T-helper 1 cell (primary cell): ENCODE measurements around the gene MPHOSPH9.

Source experiments
- DNase-seq, 5 donors: peaks; one replicate each; pipeline ENCODE4 v3.0.0-alpha.2; 2012 to 2020

Gene MPHOSPH9

DNA sequence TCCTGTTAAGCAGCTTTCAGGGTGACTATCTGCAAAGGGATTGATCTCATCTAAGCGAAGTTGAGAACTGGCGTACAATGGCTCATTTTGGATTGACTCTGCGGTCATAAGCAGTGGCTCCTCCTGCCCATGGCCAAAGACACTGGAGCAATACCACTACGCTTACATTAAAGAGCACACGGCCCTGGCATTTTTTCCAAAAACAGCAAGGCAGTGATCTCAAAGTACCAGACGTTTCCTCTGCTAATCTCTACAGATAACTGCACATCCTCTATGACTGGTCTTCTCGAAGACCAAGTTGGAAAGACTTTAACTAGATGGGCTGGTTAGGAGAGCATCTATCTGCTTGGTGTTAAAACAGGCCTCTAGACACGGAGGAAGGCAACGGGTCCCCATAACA, 84.7 kb downstream of the MPHOSPH9 start:
- DNase-seq, result no peak

DNA sequence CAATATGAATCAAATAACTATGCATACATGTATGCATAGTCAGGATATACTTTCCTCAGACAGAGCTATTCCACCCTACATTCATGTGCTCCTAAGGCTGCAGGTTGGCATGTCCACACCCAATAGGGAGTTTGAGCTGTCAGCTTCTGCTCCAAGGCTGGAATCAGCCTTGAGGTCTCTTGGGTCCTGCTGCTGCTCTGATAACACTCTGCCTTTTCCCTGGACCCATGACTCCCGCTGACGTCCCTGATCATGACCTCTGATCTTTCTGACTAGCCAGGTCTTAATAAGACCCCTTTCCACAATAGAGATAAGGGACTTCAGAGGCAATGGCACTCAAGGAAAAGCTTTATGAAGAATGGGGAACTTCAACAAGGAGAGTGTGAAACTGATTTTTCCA, 87.7 kb downstream of the MPHOSPH9 start:
- no peak for DNase-seq

DNA sequence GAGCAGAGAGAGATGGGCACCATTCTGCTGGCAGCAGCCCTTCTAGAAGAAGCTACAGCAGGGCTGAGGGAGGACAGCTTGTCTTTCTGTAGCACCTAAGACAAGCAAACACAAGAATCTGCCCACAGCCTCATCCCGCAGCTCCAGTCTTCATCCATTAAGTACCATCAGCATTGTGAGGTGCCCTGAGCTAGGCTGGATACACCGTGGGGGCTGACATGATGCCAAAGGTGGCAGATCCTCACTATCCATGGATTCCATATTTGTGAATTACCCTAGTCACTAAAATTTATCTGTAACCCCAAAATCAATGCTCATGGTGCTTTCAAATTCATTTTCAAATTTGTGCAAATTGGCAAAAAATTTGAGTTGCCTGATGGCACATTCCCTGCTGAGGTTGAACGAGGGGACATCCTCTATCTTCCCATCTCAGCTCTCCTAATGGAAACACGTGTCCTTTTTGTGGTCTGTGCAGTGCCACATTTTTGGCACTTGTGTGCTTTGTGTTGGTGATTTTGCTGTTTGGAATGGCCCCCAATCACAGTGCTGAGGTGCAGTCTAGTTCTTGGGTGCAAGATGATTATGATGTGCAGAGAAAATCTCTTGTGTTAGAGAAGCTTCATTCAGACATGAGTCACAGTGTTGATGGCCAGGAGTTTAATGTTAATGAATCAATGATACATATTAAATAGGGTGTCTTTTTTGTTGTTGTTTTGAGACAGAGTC, 89.0 kb downstream of the MPHOSPH9 start:
- DNase-seq, result no peak

DNA sequence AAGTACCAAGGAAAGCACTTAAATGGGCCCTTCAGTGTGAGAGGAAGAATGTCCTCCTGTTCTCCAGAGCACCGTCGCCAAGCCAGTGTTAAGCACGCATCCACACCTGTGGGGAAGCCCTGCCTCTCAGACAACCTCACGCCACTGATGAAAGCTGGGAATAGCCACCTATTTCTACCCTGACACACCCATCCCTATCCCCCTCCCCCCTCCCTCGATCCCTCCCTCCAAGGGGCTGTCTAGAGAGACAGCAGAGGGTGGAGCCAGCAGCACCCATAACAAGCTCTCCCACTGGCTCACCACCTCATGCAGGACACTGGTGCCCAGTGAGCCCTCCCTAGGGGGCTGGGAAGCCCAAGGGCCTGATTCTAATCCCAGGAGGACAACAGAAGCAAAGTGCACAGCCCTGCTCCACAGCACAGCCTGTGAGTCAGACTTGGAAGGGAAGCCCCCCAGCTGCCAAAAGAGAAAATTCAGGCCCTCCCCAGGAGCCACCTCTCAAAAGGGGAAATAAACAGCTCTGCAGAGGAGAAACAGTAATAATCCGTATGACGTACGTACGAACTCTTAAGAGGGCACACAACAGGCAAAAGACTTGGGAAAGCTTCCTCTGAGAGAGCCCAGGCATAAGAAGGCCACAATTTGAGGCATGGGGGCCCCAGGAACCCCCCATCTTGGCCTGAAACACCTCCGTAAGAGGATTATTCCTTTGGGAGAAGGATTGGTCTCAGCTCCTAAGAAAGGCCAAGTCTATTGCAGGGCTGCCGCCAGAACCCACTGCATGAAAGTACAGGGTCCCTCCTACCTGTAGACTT, 89.8 kb downstream of the MPHOSPH9 start:
- no peak for DNase-seq

DNA sequence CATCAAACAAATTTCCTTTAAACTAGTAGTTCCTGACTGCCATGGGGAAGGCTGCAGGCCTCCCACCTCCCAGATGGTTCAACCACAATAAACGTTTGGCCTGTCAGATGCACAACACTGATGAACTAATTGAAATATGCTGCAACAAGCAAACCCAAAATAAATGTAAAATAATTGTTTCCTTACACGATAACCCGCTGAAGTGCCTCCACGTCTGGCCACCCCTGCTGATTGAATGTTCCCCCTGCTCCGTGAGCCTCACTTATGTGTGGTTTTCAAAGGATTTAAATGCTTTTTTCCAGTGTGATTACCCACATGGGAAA, 90.5 kb downstream of the MPHOSPH9 start:
- DNase-seq, result no peak

DNA sequence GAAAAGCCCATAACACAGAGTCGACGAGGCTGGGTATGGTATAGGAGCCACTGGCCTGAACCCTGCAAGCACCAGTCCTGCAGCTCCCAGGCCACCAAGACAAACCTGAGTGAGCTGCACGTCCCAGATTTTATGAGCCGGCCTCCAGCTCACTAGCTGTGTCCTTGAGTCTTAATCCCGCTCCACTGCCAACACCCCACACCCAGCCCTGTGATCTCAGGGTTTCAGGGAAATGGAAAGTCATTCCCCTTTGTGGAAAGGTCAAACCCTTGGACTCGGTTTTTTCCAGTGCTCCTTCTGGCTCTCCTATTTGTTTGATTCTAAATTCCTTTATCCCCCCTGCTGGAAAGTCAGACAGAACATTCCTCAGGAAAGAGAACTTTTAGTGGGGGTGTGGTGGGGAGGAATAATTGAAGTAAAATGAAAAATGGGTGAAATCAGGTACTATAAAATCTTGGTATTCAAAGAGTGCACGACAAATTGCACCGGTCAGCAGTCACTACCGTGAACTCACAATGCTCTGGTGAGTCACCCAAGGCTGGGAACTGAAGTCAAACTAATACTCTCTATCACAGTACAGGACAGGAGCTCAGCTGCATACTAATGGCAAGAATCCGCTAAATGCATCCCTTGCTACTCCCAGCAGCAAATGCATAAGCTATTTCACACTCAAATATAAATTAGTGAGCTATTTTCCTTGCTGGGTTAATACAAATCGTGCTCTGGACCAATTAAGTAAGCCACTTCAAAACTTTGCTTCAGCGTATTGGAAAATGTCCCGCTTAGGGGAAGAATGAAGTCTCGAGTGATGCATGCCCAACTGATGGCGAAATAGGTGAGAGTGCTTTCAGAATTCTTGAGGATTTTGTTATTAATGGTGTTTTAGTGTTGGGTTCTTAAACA, 91.1 kb downstream of the MPHOSPH9 start:
- no peak for DNase-seq

DNA sequence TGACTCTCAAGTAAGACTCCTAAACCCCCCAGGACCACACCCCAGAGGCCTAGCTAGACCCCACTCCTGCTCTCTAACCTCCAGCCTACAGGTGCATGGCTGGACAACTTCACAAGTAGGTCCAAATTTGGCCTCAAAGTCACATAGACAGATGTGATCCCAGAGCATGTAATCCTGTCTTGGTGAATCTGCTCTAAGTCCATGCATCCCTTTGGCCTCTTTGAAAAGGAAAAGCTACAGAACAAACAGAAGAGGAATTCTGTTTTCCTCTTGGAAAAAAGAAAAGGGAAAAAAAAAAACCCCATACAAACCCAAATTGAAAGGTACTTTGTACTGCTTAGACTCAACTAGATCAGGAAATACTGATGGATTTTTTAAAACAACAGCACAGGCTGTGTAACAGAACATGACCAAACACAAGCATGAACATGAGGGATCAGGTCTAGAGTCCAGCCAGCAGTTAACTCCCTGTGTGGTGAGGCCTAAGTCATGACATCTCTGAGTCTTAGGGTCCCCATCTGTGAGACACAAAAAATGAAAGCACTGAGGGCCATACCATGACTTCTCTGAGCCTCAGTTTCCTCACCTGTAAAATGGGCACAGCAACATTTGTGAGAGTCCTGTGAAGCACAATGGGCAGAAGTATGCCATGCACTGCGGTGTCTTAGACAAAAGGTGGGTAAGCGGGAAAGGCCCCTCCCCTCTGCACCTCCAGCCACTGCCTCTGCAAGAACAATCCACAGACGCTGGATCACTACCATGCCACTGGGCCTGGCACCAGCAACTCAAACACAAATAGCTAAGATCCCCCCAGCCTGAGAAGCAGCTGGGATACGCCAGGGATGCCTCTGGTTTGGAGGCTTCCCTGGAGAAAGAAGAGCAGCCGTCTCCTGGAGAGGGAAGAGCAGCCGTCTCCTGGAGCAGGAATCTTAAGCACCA, 92.0 kb downstream of the MPHOSPH9 start:
- DNase-seq, result no peak

DNA sequence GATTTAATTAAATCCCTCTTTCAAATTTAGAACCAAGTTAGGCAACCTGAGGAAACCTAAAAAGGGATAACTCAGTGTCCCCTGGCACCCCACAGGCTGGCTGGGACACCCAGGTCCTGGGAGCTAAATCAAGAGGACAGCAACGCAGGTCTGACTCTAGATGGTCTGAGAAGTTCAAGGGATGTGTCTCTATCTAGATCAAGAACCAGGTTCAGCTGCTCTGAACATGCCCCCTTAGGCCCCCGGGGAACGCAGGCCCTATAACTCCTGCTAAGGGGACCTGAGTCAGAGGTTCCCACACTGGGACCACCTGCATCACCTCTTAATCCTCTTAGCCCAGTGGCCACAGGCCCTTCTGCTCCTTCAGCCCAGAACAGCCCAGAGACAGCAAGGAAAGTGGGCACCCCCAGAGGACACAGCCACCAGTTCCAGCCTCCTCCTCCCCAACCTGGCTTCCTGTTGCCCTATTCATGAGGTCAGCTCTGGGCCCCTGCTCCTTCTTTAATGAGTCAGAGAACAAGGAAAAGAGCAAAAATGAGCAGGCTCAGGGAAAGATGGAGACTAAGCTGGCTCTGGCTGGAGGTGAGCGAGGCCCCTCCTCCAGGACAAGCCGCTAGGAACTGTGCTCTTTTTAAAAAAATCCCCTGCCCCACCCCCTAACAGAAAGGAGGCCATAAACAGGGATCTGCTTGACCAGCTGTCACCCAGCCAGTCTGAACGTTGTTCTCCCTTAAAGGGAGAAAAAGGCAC, 92.8 kb downstream of the MPHOSPH9 start:
- DNase-seq, result no peak

DNA sequence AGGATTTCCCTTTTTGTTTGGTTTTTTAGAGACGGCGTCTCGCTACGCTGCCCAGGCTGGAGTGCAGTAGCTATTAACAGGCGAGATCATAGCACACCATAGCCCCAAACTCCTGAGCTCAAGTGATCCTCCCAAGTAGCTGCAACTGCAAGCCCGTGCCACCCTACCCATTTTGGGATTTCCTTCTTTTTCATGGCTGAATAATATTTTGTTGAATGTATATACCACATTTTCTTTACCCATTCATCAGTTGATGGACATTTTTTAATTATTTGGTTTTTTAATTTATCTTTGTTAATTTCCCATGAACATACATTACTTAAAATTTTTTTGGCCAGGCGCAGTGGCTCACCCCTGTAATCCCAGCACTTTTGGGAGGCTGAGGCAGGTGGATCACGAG, 97.3 kb downstream of the MPHOSPH9 start:
- no peak for DNase-seq

DNA sequence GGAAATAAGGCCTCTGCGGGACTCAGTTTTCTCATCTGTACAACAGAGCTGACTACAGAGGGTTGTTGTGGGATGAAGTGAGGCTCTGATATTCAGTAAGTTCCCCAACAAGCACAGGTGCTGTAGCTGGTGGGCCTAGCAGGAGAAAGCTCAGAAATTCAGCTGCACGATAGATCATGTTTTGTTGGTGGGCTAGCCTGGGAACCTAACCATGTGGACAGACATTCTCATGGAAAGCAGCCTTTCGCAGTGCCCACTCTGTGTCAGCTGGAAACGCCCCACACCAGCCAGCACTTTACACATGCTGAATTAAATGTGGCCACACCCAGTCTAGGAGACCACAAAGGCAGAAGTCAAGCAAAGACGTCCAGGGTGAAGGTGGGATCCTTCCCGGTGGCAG, 98.1 kb downstream of the MPHOSPH9 start:
- no peak for DNase-seq

DNA sequence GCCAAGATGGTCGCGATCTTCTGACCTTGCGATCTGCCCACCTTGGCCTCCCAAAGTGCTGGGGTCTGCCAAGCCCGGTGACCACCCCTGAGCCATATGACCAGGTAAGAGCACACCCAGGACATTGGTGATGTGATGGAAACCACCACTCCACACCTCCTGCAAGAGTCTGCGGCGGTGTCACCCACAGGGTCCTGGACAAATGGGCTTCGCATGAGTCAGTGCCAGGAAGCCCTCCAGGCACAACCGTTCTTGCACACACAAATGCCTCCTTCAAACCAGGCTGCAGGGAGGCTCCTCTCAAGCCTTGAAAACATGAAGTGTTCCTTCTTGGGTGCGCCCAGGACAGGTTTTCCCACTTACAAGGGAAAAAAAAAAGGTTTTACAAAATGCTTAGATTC, 98.7 kb downstream of the MPHOSPH9 start:
- DNase-seq, result no peak

DNA sequence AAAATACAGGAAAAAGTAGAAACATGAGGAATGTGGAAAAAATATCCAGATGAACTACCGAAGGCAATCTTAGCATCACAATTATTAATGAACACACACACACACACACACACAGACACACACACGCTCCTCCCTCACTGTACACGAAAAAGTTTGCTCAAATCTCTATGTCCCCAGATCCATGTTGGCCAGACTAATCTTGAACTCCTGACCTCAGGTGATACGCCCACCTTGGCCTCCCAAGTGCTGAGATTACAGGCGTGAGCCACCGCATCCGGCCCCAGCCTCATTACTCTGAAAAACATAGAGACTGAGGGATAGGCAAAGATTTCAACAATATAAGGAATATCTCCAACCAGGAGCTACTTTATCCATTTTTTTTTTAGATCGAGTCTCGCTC, 99.2 kb downstream of the MPHOSPH9 start:
- no peak for DNase-seq

DNA sequence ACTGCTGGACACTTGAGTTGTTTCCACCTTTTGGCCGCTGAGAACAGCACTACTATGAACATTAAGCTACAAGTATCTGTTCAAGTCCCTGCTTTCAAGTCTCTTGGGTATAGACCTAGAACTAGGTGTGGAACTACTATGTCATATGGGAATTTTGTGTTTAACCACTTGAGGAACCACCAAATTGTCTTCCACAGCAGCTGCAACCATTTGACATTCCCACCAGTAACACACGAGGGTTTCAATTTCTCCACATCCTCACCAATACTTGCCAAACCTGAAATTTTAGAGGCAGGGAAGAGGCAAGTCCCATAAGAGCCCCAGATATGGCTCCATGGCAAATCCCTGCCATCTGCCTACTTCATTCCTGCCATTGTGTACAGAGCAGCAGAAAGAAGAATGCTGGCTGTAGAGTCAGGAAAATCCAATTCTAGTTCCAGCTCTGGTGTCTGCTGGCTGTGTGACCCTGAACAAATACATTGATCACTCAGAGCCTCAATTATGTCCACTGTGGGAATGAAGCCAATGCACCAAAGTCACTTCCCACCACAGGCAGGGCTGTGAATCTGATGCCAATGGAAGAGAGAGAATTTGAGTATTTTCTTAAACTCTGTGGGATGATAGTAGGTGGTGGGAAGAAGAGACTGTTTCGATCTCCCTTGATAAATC, 99.9 kb downstream of the MPHOSPH9 start:
- no peak for DNase-seq

DNA sequence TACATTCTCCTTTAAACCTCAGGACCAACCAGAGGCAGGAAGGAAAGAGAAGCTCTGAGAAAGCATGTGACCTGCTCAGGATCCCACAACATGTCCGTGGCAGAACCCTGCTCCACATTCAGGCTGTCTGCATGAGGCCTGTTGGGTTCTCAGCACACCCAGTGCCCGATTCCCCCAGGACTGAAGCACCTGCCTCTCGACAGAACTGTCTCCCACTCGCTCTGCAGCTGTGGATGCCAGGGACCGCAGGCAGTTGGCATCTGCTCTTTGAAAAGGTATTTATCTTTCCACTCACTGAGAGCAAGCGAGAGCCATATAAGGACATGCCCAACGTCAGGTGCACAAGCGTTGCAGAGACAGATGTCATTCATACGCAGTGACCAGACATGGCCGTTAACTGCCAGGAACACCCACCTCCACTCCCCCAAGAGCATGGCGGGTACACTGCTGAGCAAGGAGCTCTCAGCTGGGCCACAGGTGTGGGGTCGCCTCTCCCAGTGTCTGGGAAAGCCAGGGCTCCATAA, 101.0 kb downstream of the MPHOSPH9 start:
- DNase-seq, result peak in 3 of 5 donors; percentile 23 to 66 (median 42)

DNA sequence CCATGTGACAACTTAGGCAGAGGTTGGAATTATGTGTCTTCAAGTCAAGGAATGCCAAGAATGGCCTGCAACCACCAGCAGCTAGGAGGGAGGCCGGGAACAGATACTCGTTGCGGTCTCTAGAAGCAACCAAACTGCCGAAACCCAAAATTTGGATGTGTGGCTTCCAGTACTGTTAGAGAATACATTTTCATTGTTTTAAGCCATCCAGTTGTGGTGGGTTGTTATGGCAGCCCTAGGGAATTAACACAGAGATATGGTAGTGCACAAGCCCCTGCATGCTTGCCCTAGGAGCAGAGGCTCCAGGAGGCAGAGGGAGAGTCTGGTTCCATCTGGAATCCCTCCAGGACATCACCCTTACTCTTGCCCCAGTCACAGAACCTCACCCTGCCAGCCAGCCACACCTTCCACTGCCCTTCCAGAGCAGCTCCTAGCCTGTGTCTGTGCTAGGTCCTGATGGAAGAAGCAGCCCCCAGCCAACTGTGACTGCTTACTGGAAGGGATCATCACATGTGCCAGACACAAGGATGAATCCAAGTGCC, 101.6 kb downstream of the MPHOSPH9 start:
- no peak for DNase-seq

DNA sequence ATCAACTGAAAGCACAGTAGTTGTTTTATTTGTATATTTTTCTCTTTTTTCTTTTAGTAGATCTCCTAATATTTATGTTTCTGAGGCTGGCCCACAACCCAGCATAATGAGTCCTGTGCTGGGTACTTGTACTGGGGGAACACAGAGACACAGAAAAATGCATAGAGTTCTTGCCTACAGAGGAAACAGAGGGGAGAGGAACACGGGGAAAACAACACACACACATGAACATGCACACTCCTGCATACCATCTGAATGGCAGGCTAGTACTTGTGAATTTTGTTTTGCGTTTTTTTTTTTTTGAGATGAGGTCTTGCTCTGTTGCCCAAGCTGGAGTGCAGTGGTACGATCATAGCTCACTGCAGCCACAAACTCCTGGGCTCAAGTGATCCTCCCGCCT, 103.3 kb downstream of the MPHOSPH9 start:
- DNase-seq, result no peak

DNA sequence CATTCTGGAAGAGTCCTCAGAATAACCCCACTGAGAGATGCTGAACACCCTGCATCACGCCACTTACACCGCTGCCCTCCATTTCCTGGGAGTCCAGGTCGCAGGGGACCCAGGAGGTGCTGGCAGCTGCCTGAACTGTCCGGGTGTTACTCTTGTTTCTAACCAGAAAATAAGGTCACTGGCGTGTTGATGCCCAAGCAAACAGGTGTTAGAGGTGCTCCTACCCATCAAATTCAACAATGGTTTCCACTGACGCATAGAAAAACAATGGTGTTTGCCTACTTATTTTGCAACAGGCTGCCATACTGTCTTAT, 105.8 kb downstream of the MPHOSPH9 start:
- DNase-seq, result no peak

DNA sequence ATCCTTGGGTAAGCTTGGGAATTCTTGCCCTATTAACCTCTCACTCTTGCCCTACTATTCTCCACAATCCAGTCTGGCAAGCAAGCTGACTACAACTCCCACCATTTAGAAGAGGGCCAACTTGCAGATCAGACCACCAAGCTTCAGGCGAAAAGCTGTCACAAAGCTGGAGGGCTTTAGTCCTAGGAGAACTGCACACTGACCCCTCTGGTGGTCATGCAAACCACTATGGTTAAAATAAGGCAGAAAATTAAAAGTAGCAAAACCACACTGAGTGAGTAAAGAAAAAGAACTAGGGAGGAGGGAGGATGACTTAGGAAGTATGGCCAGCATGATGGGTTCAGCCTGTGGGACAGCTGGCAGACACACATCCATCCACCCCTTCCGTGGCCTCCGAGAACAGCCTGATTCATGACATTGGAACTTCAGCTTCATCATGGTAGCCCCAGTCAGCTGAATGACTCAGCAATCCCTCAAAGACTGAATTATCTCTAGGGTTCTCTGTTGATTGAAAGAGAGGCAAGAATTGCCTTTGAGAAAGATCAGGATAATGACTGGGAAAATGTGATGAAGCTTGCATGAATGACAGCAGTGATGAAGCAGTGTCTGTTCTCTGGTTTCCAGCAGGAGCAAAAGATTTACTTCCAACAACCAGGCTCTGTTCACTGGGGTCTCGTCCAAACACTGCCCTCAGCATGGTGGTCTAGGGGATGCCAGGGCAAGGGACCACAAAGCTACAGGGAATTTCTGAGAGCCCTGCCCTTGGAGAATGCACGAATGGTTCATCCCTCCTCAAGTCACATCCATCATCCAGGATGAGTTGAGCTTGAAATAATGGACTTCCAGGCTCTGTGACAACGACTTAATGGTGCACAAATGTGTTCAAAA, 106.4 kb downstream of the MPHOSPH9 start:
- DNase-seq, result no peak

DNA sequence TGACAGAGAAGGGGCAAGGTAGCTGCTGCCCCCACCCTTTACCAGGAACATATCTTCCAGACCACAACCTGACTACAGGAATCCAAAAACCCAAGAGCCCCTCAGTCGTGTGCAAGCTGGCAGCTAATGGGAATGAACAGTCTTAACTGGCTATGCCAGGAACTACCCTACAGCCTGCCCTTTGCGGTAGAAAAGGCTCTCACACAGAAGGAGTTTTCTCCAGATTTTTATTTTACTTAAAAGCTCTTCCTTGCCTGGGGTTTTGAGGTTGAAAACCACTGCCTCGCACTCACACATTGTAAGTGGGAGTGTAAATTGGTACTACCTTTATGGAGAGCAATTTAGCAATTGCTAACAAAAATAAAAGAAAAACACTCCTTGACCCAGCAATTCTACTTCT, 110.3 kb downstream of the MPHOSPH9 start:
- no peak for DNase-seq

DNA sequence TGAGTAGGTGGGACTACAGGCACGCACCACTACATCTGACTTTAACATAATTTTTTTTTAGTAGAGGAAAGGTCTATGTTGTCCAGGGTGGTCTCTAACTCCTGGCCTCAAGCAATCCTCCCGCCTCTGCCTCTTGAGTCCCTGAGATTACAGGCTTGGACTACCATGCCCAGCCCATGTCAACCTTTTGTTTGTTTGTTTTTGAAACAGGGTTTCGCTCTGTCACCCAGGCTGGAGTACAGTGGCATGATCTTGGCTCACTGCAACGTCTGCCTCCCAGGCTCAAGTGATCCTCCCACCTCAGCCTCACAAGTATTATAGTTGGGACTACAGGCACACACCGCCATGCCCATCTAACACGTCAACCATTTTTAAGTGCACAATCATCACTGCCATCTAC, 111.3 kb downstream of the MPHOSPH9 start:
- DNase-seq, result no peak
